Inflammatory macrophage treated with lipopolysaccharide for 1 hour (primary cell): ENCODE data around the gene MARS1.
"Not testable (repeated sequence)": the region's sequence is repeated elsewhere in the genome, so short reads cannot be mapped to it uniquely, and the experiment has no call there.

ENCODE experiments used
- DNase-seq, 2 donors: peaks; one replicate each; pipeline ENCODE4 v3.0.0-alpha.2; 2020 to 2022

Gene MARS1

DNA sequence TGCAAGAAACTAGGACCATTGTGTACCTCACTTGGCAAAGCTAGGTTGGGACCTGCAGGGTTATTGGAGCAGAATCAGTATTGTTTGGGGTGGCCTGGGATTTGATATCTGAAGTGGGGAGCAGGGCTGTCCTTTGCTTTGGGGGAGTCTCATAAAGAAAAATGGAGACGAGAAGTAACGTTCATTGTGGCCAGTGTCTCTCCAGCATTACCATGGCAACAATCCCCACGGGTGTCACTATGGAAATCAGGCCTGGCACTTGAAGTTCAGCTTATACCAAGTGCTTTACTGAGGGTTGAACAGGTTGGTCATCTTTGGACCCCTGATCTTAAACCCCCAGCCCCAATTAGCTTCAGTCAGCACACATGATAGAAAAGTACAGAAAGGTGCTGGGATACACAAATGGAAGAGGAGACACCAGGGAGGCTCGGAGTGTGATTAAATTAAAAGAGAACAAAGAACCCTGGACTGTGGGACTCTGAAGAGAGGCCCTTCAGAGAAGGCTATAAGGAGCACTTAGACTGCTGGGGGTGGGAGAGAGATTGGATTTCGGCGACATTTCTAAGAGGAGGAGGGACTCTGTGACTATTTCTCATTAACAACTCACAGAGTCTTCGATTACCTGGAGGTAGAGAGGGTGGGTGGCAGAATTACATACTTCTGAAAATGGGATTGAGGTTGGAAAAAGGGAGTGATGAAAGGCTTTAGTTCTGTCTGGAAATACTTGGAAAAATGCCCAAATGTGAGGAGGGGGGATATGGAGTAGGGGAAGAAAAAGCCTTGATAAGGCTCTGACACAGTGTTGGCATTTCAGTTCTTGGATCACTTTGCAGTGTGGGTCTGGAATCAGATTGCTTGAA lies 65.7 kb downstream of the MARS1 start:
- DNase-seq: no peak

DNA sequence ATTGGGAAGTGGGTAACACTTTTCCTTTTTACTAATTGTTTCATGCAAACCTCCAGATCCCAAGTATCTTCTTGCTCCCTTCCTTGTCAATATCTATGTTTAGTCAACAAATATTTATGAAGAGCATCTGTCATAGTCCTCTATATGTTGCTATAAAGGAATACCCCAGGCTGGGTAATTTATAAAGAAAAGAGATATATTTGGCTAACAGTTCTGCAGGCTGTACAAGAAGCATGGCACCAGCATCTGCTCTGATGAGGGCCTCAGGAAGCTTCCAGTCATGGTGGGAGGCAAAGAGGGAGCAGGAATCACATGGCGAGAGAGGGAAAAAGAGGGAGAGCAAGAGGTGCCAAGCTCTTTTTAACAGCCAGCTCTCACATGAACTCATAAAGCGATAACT lies 66.6 kb downstream of the MARS1 start:
- no peak for DNase-seq

GRCh38 chr12:57554897-57555296 lies 67.0 kb downstream of the MARS1 start:
- no peak for DNase-seq

GRCh38 chr12:57558864-57559263 lies 71.0 kb downstream of the MARS1 start:
- DNase-seq: no peak

DNA sequence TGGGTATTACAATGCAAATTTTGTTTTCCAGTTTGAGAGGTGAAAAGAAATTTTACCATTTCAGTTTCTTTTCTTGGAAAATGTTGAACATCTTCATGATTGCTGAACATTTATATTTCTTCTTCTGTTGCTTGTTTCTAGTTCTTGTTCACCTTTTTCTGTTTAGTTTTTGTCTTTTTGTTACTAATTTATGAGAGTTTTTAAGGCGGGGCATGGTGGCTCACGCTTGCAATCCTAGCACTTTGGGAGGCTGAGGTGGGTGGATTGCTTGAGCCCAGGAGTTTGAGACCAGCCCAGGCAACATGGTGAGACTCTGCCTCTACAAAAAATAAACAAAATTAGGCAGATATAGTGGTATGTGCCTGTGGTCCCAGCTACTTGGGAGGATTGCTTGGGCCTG lies 72.6 kb downstream of the MARS1 start:
- DNase-seq: no peak

GRCh38 chr12:57561117-57561516 lies 73.2 kb downstream of the MARS1 start:
- DNase-seq: not testable (repeated sequence)

GRCh38 chr12:57563358-57563757 lies 75.5 kb downstream of the MARS1 start:
- no peak for DNase-seq

DNA sequence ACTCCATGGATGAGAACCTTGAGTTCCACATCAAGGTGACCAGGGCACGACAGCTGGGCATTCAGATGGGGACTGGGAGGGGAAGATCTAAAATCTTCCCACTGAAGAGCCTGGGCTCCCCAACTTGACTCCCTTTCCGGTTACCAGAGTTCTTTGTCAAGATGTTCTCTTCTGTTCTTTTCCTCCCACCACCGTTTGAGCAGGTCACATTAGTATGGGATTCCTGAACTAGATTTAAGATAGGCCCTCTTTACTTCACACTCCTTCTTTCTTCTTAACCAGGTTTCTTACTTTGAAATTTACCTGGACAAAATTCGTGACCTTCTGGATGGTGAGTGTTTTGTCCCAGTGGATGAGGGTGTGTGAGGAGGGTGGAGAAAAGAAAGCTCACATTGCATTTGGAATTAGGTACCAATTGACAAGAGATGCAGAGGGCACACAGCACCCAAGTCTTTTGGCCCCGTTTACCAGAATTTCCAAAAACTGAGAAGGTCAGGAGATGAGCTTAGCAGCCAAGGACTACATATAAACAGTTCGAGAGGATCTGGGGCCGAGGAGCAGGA lies 76.4 kb downstream of the MARS1 start:
- DNase-seq: no peak
